Measurements from ENCODE around the gene RPL37.
"Not testable (repeated sequence)": the region's sequence is repeated elsewhere in the genome, so short reads cannot be mapped to it uniquely, and the experiment has no call there.

Gene RPL37

GRCh38 chr5:40794877-40795276, 40.1 kb downstream of the RPL37 start:
- not testable (repeated sequence) for DNase-seq

DNA sequence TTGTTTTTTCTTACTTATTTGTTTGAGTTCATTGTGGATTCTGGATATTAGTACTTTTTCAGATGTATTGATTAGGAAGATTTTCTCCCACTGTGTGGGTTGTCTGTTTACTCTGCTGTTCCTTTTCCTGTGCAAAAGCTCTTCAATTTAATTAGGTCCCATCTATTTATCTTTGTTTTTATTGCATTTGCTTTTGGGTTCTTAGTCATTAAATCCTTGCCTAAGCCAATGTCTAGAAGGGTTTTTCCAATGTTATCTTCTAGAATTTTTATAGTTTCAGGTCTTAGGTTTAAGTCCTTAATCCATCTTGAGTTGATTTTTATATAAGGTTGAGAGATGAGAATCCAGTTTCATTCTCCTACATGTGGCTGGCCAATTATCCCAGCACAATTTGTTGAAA, 40.7 kb downstream of the RPL37 start:
- DNase-seq: not testable (repeated sequence)

- DNase-seq: not testable (repeated sequence)
Observed at GRCh38 chr5:40792691-40793090, 42.3 kb downstream of the RPL37 start.

GRCh38 chr5:40791715-40792139, 43.3 kb downstream of the RPL37 start:
- DNase-seq: no peak

GRCh38 chr5:40790947-40791593, 44.0 kb downstream of the RPL37 start:
- DNase-seq: no peak

DNA sequence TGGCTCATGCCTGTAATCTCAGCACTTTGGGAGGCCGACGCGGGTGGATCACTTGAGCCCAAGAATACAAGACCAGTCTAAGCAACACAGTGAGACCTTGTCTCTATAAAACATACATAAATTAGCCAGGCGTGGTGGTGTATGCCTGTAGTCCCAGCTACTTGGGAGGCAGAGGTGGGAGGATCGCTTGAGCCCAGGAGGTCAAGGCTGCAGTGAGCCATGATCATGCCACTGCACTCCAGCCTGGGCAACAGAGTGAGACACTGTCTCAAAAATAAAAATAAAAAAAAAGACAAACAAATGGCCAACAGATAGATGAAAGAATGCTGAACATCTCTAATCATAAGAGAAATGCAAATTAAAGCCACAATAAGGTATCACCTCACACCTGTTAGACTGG, 46.1 kb downstream of the RPL37 start:
- DNase-seq: not testable (repeated sequence)

- no peak for DNase-seq
Observed at GRCh38 chr5:40787986-40788385, 47.0 kb downstream of the RPL37 start.

GRCh38 chr5:40786664-40787063, 48.4 kb downstream of the RPL37 start:
- DNase-seq: not testable (repeated sequence)

GRCh38 chr5:40784916-40785315, 50.1 kb downstream of the RPL37 start:
- no peak for DNase-seq

DNA sequence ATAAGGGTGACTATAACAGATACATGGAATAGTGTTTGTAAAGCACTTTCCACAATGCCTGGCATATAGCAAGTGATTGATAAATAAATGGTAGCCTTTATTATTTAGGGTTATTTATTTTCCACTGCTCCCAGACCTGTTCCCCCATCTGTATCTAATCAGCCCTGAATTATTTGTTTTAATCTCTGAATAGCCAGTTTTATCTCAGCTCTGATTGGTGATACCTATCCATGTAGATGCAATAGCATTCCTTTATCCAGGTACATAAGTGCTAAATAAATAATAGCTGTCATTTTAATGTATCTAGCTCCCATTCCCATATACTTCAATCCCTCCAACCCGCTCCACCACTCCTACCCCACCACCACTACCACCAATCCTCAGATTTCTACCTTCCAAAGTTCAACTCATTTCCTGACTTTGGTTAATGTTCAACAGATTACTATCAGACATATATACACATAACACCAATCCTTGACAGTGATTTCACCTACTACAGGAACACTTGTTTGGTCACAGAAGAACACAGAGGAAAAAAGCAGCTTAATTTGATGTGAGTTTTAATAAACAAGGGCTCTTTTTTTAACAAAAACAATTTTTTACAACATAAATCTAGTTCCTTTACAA, 50.9 kb downstream of the RPL37 start:
- no peak for DNase-seq

DNA sequence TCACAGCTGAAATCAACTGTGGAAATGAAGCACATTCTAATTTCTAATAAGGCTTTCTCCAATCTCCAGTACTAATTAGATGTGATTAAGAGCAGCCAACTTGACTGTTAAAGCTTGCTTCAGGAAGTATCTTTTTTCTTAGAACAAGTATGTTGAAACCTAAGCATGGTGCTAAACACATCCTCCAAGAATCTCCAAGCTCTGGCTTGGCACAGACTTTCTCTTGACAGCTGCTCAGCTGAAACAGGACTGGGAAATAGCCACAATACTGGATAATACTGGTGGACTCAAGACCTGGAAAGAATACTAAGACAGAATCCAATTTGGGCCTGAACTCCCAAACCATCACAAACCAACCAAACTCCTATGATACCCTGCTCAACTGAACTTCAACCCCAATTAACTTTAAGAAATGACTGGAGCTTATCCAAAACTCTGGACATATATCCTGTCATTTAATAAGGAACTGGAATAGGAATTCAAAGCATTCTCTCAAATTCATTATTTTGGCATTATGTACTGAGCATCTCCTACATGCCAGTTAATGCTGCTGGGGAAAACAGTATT, 53.1 kb downstream of the RPL37 start:
- DNase-seq: no peak

- no peak for DNase-seq
Observed at GRCh38 chr5:40780858-40781257, 54.2 kb downstream of the RPL37 start.

- no peak for DNase-seq
Observed at GRCh38 chr5:40780199-40780598, 54.8 kb downstream of the RPL37 start.

DNA sequence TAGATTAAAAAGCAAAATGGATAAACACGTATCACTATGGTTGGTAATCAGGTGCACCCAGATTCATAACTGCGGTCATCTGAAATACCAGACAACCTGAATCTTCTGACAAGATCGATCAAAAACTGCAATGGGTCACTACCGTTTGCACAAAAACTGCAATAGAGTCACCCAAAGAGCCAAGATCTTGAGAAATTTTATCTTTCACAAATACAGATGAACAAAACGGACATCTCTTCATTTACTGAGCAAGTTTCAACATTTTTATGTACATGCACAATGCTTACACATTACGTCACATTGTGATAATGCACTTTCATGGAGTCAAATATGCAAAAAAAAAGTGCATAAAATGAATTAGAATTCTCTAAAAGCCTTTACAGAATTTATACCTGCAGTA, 55.5 kb downstream of the RPL37 start:
- no peak for DNase-seq

DNA sequence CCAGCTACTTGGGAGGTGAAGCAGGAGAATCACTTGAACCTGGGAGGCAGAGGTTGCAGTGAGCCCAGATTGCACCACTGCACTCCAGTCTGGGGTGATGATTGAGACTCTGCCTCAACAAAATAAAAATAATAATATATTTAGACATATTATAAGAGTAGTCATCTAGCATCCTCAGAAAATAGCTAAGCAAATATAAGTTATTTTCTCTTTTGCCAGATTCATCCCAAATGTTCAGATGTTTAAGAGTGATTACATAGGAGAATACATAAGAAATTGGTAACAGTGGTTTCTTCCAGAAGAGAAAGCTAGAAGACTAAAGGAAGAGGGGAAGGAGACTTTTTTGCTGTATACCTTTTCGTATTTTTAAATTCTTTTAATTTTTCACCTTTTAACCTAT, 56.9 kb downstream of the RPL37 start:
- no peak for DNase-seq

- DNase-seq: no peak
Observed at GRCh38 chr5:40776658-40776977, 58.4 kb downstream of the RPL37 start.

DNA sequence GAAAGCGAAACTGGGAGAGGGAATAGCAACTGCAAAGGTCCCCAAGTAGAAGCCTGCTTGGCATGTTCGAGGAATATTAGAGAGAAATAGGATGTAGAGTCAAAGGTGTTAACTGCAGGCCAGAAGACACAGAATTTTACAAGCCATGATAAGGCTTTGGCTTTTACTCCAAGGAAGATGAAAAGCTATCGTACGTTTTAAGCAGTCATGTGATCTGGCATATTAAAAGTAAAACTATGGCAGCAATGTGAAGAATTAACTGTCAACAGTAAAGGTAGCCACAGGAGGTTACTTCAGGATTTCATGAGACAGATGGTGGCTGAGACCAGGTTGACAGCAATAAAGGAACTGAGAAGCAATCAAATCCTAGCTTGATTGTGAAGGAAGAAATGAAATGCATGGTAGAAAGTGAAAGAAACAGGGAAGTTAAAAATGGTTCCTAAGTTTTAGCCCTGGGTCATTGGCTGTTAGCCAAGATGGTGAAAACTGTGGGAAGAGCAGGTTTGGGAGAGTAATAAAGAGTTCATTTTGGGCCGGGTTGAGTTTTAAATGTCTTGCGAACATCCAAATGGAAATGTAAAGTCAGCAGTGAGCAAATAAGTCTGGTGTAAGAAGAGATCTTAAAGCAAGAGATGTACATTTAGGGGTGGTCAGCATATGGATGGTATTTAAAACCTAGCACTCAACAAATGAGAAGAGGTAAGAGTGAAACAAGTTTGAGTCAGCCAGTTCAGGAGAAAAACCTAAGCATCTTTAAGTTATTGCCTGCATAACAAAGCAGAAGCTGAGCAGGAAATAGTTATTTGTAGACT, 59.0 kb downstream of the RPL37 start:
- DNase-seq: no peak
